Hepatocyte (in vitro differentiated cells): ENCODE data around the gene DPH2. TPM values are rescaled to one million over a fixed set of nuclear protein-coding genes. Genes with fewer than 3 reads are reported as not detected.
A peak's percentile ranks its signal among the peaks of the same experiment; 100 is the strongest.

Experiments used
- DNase-seq: peaks from one replicate; pipeline ENCODE4 v3.0.0-alpha.2; 2016; ENCODE audit warnings: low spot score
- H2AFZ ChIP-seq: fragments of 200-600 bp; sonication (generic); 2 replicates; pipeline ENCODE4 v1.6.0; 2016; ENCODE audit warnings: antibody characterized with exemption, mild to moderate bottlenecking
- H3K27ac ChIP-seq: fragments of 200-600 bp; sonication (generic); 2 replicates; pipeline ENCODE4 v1.5.1; 2016; ENCODE audit warnings: mild to moderate bottlenecking
- H3K27me3 ChIP-seq: fragments of 200-600 bp; sonication (generic); 2 replicates; pipeline ENCODE4 v1.6.1; 2016
- H3K36me3 ChIP-seq: fragments of 200-600 bp; sonication (generic); replicated peaks from 2 replicates; pipeline ENCODE4 v1.5.1; 2016; ENCODE audit warnings: low read depth; ENCODE audit not compliant: insufficient read depth
- H3K4me1 ChIP-seq: fragments of 200-600 bp; sonication (generic); 2 replicates; pipeline ENCODE4 v1.5.1; 2016; ENCODE audit warnings: mild to moderate bottlenecking, moderate library complexity; ENCODE audit not compliant: insufficient read depth
- H3K4me2 ChIP-seq: fragments of 200-600 bp; sonication (generic); 2 replicates; pipeline ENCODE4 v1.6.0; 2016
- H3K4me3 ChIP-seq: fragments of 200-600 bp; sonication (generic); 2 replicates; pipeline ENCODE4 v1.5.1; 2016; ENCODE audit warnings: mild to moderate bottlenecking
- H3K79me2 ChIP-seq: fragments of 200-600 bp; sonication (generic); 2 replicates; pipeline ENCODE4 v1.6.0; 2017; ENCODE audit warnings: mild to moderate bottlenecking
- H3K9me2 ChIP-seq: fragments of 200-600 bp; sonication (generic); replicated peaks from 2 replicates; pipeline ENCODE4 v1.6.0; 2017; ENCODE audit warnings: mild to moderate bottlenecking; ENCODE audit not compliant: insufficient read depth
- H3K9me3 ChIP-seq: fragments of 200-600 bp; sonication (generic); 2 replicates; pipeline ENCODE4 v1.5.1; 2016; ENCODE audit warnings: low read depth, mild to moderate bottlenecking
- H4K20me1 ChIP-seq: fragments of 200-600 bp; sonication (generic); 2 replicates; pipeline ENCODE4 v1.6.0; 2016; ENCODE audit warnings: mild to moderate bottlenecking; ENCODE audit not compliant: insufficient read depth, poor library complexity, severe bottlenecking
- CTCF ChIP-seq: fragments of 200-600 bp; sonication (generic); IDR thresholded peaks from 2 replicates; pipeline ENCODE4 v1.5.1; 2016; ENCODE audit warnings: antibody characterized with exemption, mild to moderate bottlenecking; ENCODE audit not compliant: poor library complexity
- EZH2 ChIP-seq: fragments of 200-600 bp; sonication (generic); IDR thresholded peaks from 2 replicates; pipeline ENCODE4 v1.6.1; 2016; ENCODE audit warnings: antibody characterized with exemption, mild to moderate bottlenecking, borderline replicate concordance
- EZH2phosphoT487 ChIP-seq: fragments of 200-600 bp; sonication (generic); IDR thresholded peaks from one replicate; pipeline ENCODE4 v1.6.1; 2018; ENCODE audit warnings: antibody characterized with exemption, mild to moderate bottlenecking, low read depth, moderate library complexity; ENCODE audit not compliant: unreplicated experiment, severe bottlenecking
- WGBS: methylation state at CpG from one replicate; pipeline ENCODE4 v1.1.6; 2016; ENCODE audit warnings: low lambda C conversion rate; ENCODE audit errors: missing lambda C conversion rate; 5-methylcytosine and 5-hydroxymethylcytosine counted together
- polyA plus RNA-seq: library from polyadenylated mRNA; unstranded; fragments of >200 nt; fragmentation: Nextera tagmentation; extraction: Ambion mirVana; gene quantifications from 2 replicates; pipeline ENCODE4 v1.2.1, GENCODE V29; 2016
- total RNA-seq: library from RNA; depleted of rRNA; stranded (reverse); fragments of >200 nt; gene quantifications from 2 replicates; pipeline ENCODE4 v1.2.3, GENCODE V29; 2014

Gene DPH2
- total and polyA plus RNA-seq, 2 experiments from 2014 or later: 18.6 to 21.5 TPM

GRCh38 chr1:43931711-43932660 lies 37.8 kb upstream of the DPH2 start:
- TF ChIP-seq CTCF (no peak), EZH2phosphoT487 (no peak), EZH2 (no peak)
- H3K27ac ChIP-seq: no peak overlapping the region
- no peaks in the 10 kb centered on the region for H3K36me3 ChIP-seq
- H4K20me1 ChIP-seq: no peaks in the 10 kb centered on the region
- no peak overlapping the region for H2AFZ ChIP-seq
- DNase-seq: no peak
- H3K27me3 ChIP-seq: peaks cover 14% of the 10 kb centered on the region
- H3K4me3 ChIP-seq: no peak overlapping the region
- H3K9me2 ChIP-seq: no peaks in the 10 kb centered on the region
- H3K79me2 ChIP-seq: no peaks in the 10 kb centered on the region
- no peak overlapping the region for H3K4me2 ChIP-seq
- WGBS: 92% methylated on average over 13 of the region's 13 CpGs
- H3K4me1 ChIP-seq: peaks cover 25% of the 10 kb centered on the region
- no peaks in the 10 kb centered on the region for H3K9me3 ChIP-seq

GRCh38 chr1:43932786-43933385 lies 36.9 kb upstream of the DPH2 start:
- TF ChIP-seq EZH2: no peak
- no peak for TF ChIP-seq CTCF
- TF ChIP-seq EZH2phosphoT487: no peak
- H3K79me2 ChIP-seq: no peaks in the 10 kb centered on the region
- no peak overlapping the region for H3K27ac ChIP-seq
- no peaks in the 10 kb centered on the region for H3K36me3 ChIP-seq
- no peaks in the 10 kb centered on the region for H3K9me2 ChIP-seq
- H3K4me3 ChIP-seq: peak overlapping the region; percentile 54
- no peak for DNase-seq
- 36% methylated on average over 7 of the region's 8 CpGs for WGBS
- peak overlapping the region; percentile 93 for H3K4me2 ChIP-seq
- H3K9me3 ChIP-seq: no peaks in the 10 kb centered on the region
- no peaks in the 10 kb centered on the region for H4K20me1 ChIP-seq
- H3K4me1 ChIP-seq: peaks cover 25% of the 10 kb centered on the region
- peaks cover 14% of the 10 kb centered on the region for H3K27me3 ChIP-seq
- H2AFZ ChIP-seq: peak overlapping the region; percentile 77

- H3K27me3 ChIP-seq: peaks cover 14% of the 10 kb centered on the region
- H3K9me2 ChIP-seq: no peaks in the 10 kb centered on the region
- peaks cover 25% of the 10 kb centered on the region for H3K4me1 ChIP-seq
- no peaks in the 10 kb centered on the region for H3K36me3 ChIP-seq
- no peak within 1 kb of the TSS for H3K27ac ChIP-seq
- H3K9me3 ChIP-seq: no peaks in the 10 kb centered on the region
- 5% methylated on average over 18 of the region's 42 CpGs for WGBS
- no peaks in the 10 kb centered on the region for H3K79me2 ChIP-seq
- TF ChIP-seq CTCF (no peak), EZH2 (no peak), EZH2phosphoT487 (no peak)
- H4K20me1 ChIP-seq: no peaks in the 10 kb centered on the region
- H3K4me2 ChIP-seq: peak within 1 kb of the TSS; percentile 93
- H3K4me3 ChIP-seq: peak within 1 kb of the TSS; percentile 54
- DNase-seq: peak; percentile 58
- H2AFZ ChIP-seq: peak within 1 kb of the TSS; percentile 77
Measured at GRCh38 chr1:43933386-43934100, 36.3 kb upstream of the DPH2 start, which contains the start of gene ARTN. ARTN (plus strand) TSS chr1:43933801; CDS start chr1:43935657, 1,856 bp downstream.
